Measurements from ENCODE around the gene DOCK8. TPM values are rescaled to one million over a fixed set of nuclear protein-coding genes. Genes with fewer than 3 reads are reported as not detected.

The DOCK8 gene
- total and polyA plus RNA-seq, 2 of the 4 experiments (the other 2 are of a cell fraction), result not detected

- TF ChIP-seq FOS (IDR thresholded peaks at IDR 0.05; ENCODE audit: low read depth, low read length) (no peak), POLR2A (IDR thresholded peaks at IDR 0.05; ENCODE audit: low read depth, low read length) (no peak), MAZ (IDR thresholded peaks at IDR 0.05; ENCODE audit: borderline replicate concordance, low read depth, low read length) (no peak), CEBPB (IDR thresholded peaks at IDR 0.05; ENCODE audit: low read depth, low read length) (no peak)
Observed at GRCh38 chr9:264231-264630, 49.6 kb downstream of the DOCK8 start (continued).

- dilution Hi-C loops (cut with HindIII; ENCODE audit: low sequenced_read_pairs, unreplicated experiment) (no loop called here), in situ Hi-C loops (cut with MboI; ENCODE audit: low sequenced_read_pairs) (no loop called here), intact Hi-C loops (cut with micrococcal nuclease) (no loop called here)
- Histone ChIP-seq H2BK20ac (ENCODE audit: low read depth, low read length) (no peak overlapping the region), H3K27me3 (ENCODE audit: control insufficient read depth, insufficient read depth, low read length) (no peaks in the 10 kb centered on the region), H4K5ac (ENCODE audit: low read depth, low read length) (no peak overlapping the region), H3K4ac (ENCODE audit: low read depth, low read length) (no peak overlapping the region), H2AK5ac (ENCODE audit: low read depth, low read length) (no peak overlapping the region), H2BK5ac (ENCODE audit: low read depth, low read length, poor library complexity, severe bottlenecking) (no peak overlapping the region), H3K9ac (ENCODE audit: low read depth, low read length) (no peak overlapping the region), H2AK9ac (replicated peaks; ENCODE audit: low read depth, low read length, poor library complexity) (no peak overlapping the region), H3K9me3 (ENCODE audit: control insufficient read depth, insufficient read depth, low read length) (no peaks in the 10 kb centered on the region), H3K27ac (ENCODE audit: insufficient read depth, low read length) (no peak overlapping the region), H3K36me3 (ENCODE audit: control insufficient read depth, insufficient read depth, low read length) (no peaks in the 10 kb centered on the region), H4K20me1 (ENCODE audit: insufficient read depth, low read length) (no peaks in the 10 kb centered on the region), H3K14ac (replicated peaks; ENCODE audit: low read depth, low read length) (no peak overlapping the region), H2BK15ac (ENCODE audit: low read depth, low read length) (no peak overlapping the region), H3K4me3 (ENCODE audit: insufficient read depth, low read depth, low read length) (no peak overlapping the region), H3K4me2 (ENCODE audit: low read depth, low read length) (no peak overlapping the region), H2AFZ (replicated peaks; ENCODE audit: low read length, poor library complexity) (no peak overlapping the region), H3K56ac (ENCODE audit: extremely low read depth, insufficient read depth, low read length) (no peak overlapping the region), H3K23ac (ENCODE audit: low read depth, low read length) (no peak overlapping the region), H2BK120ac (ENCODE audit: low read depth, low read length) (no peak overlapping the region), H4K91ac (ENCODE audit: insufficient read depth, low read depth, low read length) (no peak overlapping the region), H3K18ac (ENCODE audit: low read depth, low read length) (no peak overlapping the region), H3K4me1 (ENCODE audit: control insufficient read depth, insufficient read depth, low read length) (no peaks in the 10 kb centered on the region), H4K8ac (ENCODE audit: low read depth in 2 of 2, low read length in 2 of 2) (no peak overlapping the region), H3K79me1 (ENCODE audit: low read depth in 1 of 2, low read length in 2 of 2) (no peaks in the 10 kb centered on the region), H3K9me1 (ENCODE audit: insufficient read depth, low read length) (no peaks in the 10 kb centered on the region)
- BruUV-seq (replicated peaks), result no TSS peak
- no CpG with 5 or more reads among the region's 7 CpGs for WGBS, 2 experiments (ENCODE audit: extremely low coverage in 2 of 2, insufficient read length in 1 of 2)
- ChIA-PET CTCF (no interaction called here), POLR2A (ENCODE audit: unreplicated experiment) (no interaction called here)
- DNase-seq (no peak), ATAC-seq (ENCODE audit: low read depth) (no peak)
- TF ChIP-seq CEBPB (IDR thresholded peaks at IDR 0.05; ENCODE audit: low read depth, low read length) (no peak), MXI1 (IDR thresholded peaks at IDR 0.05; ENCODE audit: borderline replicate concordance, low read depth, low read length) (no peak), NFE2L2 (IDR thresholded peaks at IDR 0.05; ENCODE audit: low read depth, low read length) (no peak), RAD21 (IDR thresholded peaks at IDR 0.05; ENCODE audit: low read length) (no peak), RCOR1 (IDR thresholded peaks at IDR 0.05; ENCODE audit: insufficient replicate concordance, low read length) (no peak), MAZ (IDR thresholded peaks at IDR 0.05; ENCODE audit: borderline replicate concordance, low read depth, low read length) (no peak), RFX5 (IDR thresholded peaks at IDR 0.05; ENCODE audit: low read depth, low read length) (no peak), MAFK (IDR thresholded peaks at IDR 0.05; ENCODE audit: low read depth, low read length) (no peak), USF2 (IDR thresholded peaks at IDR 0.05; ENCODE audit: low read depth, low read length) (no peak), BHLHE40 (IDR thresholded peaks at IDR 0.05; ENCODE audit: low read depth, low read length) (no peak), ELK1 (IDR thresholded peaks at IDR 0.05; ENCODE audit: borderline replicate concordance, low read depth, low read length) (no peak), CHD1 (IDR thresholded peaks at IDR 0.05; ENCODE audit: low read depth, low read length) (no peak)
Observed at GRCh38 chr9:265209-265870, 50.7 kb downstream of the DOCK8 start.
